ENCODE measurements around the gene LGALS3BP.
"Not testable (repeated sequence)": the region's sequence is repeated elsewhere in the genome, so short reads cannot be mapped to it uniquely, and the experiment has no call there.

The LGALS3BP gene

DNA sequence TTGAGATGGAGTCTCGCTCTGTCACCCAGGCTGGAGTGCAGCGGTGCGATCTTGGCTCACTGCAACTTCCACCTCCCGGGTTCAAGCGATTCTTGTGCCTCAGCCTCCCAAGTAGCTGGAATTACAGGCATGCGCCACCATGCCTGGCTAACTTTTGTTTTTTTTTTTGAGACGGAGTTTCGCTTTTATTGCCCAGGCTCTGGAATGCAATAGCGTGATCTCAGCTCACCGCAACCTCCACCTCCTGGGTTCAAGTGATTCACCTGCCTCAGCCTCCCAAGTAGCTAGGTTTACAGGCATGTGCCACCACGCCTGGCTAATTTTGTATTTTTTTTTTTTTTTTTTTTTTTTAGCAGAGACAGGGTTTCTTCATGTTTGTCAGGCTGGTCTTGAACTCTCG is 34.3 kb downstream of the LGALS3BP start:
- not testable (repeated sequence) for H3K79me1 ChIP-seq (ENCODE audit: low read length); H3K4me2 ChIP-seq (ENCODE audit: low read length); H3K23ac ChIP-seq (ENCODE audit: low read length); H2BK12ac ChIP-seq (ENCODE audit: low read length); H2BK120ac ChIP-seq (ENCODE audit: insufficient read depth, low read length, poor library complexity); H4K91ac ChIP-seq (ENCODE audit: low read depth, low read length); H3K18ac ChIP-seq (ENCODE audit: low read length); H3K14ac ChIP-seq (ENCODE audit: low read length); H2BK5ac ChIP-seq (ENCODE audit: low read depth, low read length, poor library complexity); H4K8ac ChIP-seq (ENCODE audit: low read depth, low read length); H3K9me3 ChIP-seq (ENCODE audit: insufficient read depth, low read depth, low read length); H2AK5ac ChIP-seq (ENCODE audit: low read length); H4K12ac ChIP-seq (ENCODE audit: low read depth, low read length); H3K9ac ChIP-seq (ENCODE audit: low read length); H3K79me2 ChIP-seq (ENCODE audit: control insufficient read depth, insufficient read depth, low read length, poor library complexity); H3K27ac ChIP-seq (ENCODE audit: low read depth, low read length); H3K36me3 ChIP-seq (ENCODE audit: control insufficient read depth in 1 of 2, insufficient read depth in 2 of 2, low read length in 2 of 2); H2AFZ ChIP-seq (ENCODE audit: insufficient read depth, low read length, poor library complexity); H3K27me3 ChIP-seq (ENCODE audit: insufficient read depth, low read length); H3K4me1 ChIP-seq (ENCODE audit: control insufficient read depth in 1 of 2, insufficient read depth in 2 of 2, low read length in 2 of 2); H3K4me3 ChIP-seq (ENCODE audit: low read depth, low read length); H3K4ac ChIP-seq (ENCODE audit: low read depth, low read length)
- WGBS (ENCODE audit: extremely low coverage, insufficient coverage, insufficient read length), result no CpG with 5 or more reads among the region's 12 CpGs
- DNase-seq, result peak in 1 of 2 donors; percentile 68

DNA sequence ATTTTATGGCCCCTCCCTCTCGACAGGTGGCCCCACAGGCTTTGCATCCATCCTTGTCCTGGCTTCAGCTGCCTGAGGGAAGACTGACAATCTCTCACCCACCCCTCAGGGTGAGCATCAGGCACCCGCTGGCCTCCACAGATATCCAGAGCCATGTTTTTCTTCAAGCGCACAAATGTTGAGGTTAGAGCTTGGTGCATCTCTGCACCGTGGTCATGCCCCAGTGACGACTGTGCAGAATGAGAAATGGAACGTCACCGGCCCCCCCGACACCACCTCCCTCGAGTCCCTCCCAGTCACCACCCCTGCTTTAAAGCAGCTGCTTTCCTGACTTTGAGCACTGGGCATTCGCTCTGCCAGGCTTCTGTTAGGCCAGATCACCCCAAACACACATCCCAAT is 34.8 kb downstream of the LGALS3BP start:
- Histone ChIP-seq H3K36me3 (ENCODE audit: control insufficient read depth in 1 of 2, insufficient read depth in 2 of 2, low read length in 2 of 2) (no peaks in the 10 kb centered on the region), H3K4me3 (ENCODE audit: low read depth, low read length) (no peak overlapping the region), H4K12ac (ENCODE audit: low read depth, low read length) (no peak overlapping the region), H3K79me2 (ENCODE audit: control insufficient read depth, insufficient read depth, low read length, poor library complexity) (no peaks in the 10 kb centered on the region), H3K18ac (ENCODE audit: low read length) (no peak overlapping the region), H3K9me3 (ENCODE audit: insufficient read depth, low read depth, low read length) (no peaks in the 10 kb centered on the region), H3K27me3 (ENCODE audit: insufficient read depth, low read length) (no peaks in the 10 kb centered on the region), H3K9ac (ENCODE audit: low read length) (no peak overlapping the region), H4K8ac (ENCODE audit: low read depth, low read length) (no peak overlapping the region), H2BK12ac (ENCODE audit: low read length) (no peak overlapping the region), H2AFZ (ENCODE audit: insufficient read depth, low read length, poor library complexity) (no peak overlapping the region), H3K79me1 (ENCODE audit: low read length) (no peaks in the 10 kb centered on the region), H3K4me1 (ENCODE audit: control insufficient read depth in 1 of 2, insufficient read depth in 2 of 2, low read length in 2 of 2) (no peaks in the 10 kb centered on the region), H4K91ac (ENCODE audit: low read depth, low read length) (no peak overlapping the region), H2BK120ac (ENCODE audit: insufficient read depth, low read length, poor library complexity) (no peak overlapping the region), H3K14ac (ENCODE audit: low read length) (no peak overlapping the region), H2AK5ac (ENCODE audit: low read length) (no peak overlapping the region), H3K27ac (ENCODE audit: low read depth, low read length) (no peak overlapping the region), H3K4me2 (ENCODE audit: low read length) (no peak overlapping the region), H3K23ac (ENCODE audit: low read length) (no peak overlapping the region), H2BK5ac (ENCODE audit: low read depth, low read length, poor library complexity) (no peak overlapping the region), H3K4ac (ENCODE audit: low read depth, low read length) (no peak overlapping the region)
- DNase-seq, result no peak
- WGBS (ENCODE audit: extremely low coverage, insufficient coverage, insufficient read length), result no CpG with 5 or more reads among the region's 10 CpGs

DNA sequence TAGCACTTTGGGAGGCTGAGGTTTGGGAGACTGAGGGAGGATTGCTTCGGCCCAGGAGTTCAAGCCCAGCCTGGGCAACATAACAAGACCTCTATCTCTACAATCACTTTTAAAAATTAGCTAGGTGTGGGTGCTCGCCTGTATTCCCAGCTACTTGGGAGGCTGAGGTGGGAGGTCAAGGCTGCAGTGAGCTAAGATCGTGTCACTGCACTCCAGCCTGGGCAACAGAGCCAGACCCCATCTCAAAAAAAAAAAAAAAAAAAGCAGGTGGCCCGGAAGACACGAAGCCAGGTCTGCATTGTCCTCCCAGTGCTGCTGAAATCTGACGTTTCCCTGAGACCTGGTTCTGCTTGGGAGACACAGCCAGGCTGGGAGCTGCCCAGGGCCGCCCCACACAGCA is 35.7 kb downstream of the LGALS3BP start:
- Histone ChIP-seq H3K36me3 (ENCODE audit: control insufficient read depth in 1 of 2, insufficient read depth in 2 of 2, low read length in 2 of 2) (no peaks in the 10 kb centered on the region), H3K14ac (ENCODE audit: low read length) (no peak overlapping the region), H3K23ac (ENCODE audit: low read length) (no peak overlapping the region), H4K91ac (ENCODE audit: low read depth, low read length) (no peak overlapping the region), H3K4me1 (ENCODE audit: control insufficient read depth in 1 of 2, insufficient read depth in 2 of 2, low read length in 2 of 2) (no peaks in the 10 kb centered on the region), H4K12ac (ENCODE audit: low read depth, low read length) (no peak overlapping the region), H3K4me2 (ENCODE audit: low read length) (no peak overlapping the region), H3K9ac (ENCODE audit: low read length) (no peak overlapping the region), H2AK5ac (ENCODE audit: low read length) (no peak overlapping the region), H2BK5ac (ENCODE audit: low read depth, low read length, poor library complexity) (no peak overlapping the region), H3K79me2 (ENCODE audit: control insufficient read depth, insufficient read depth, low read length, poor library complexity) (no peaks in the 10 kb centered on the region), H3K79me1 (ENCODE audit: low read length) (no peaks in the 10 kb centered on the region), H3K27ac (ENCODE audit: low read depth, low read length) (no peak overlapping the region), H4K8ac (ENCODE audit: low read depth, low read length) (no peak overlapping the region), H2BK120ac (ENCODE audit: insufficient read depth, low read length, poor library complexity) (no peak overlapping the region), H3K9me3 (ENCODE audit: insufficient read depth, low read depth, low read length) (no peaks in the 10 kb centered on the region), H3K4me3 (ENCODE audit: low read depth, low read length) (no peak overlapping the region), H3K18ac (ENCODE audit: low read length) (no peak overlapping the region), H3K4ac (ENCODE audit: low read depth, low read length) (no peak overlapping the region), H3K27me3 (ENCODE audit: insufficient read depth, low read length) (no peaks in the 10 kb centered on the region), H2BK12ac (ENCODE audit: low read length) (no peak overlapping the region), H2AFZ (ENCODE audit: insufficient read depth, low read length, poor library complexity) (no peak overlapping the region)
- no CpG with 5 or more reads among the region's 7 CpGs for WGBS (ENCODE audit: extremely low coverage, insufficient coverage, insufficient read length)
- no peak for DNase-seq

DNA sequence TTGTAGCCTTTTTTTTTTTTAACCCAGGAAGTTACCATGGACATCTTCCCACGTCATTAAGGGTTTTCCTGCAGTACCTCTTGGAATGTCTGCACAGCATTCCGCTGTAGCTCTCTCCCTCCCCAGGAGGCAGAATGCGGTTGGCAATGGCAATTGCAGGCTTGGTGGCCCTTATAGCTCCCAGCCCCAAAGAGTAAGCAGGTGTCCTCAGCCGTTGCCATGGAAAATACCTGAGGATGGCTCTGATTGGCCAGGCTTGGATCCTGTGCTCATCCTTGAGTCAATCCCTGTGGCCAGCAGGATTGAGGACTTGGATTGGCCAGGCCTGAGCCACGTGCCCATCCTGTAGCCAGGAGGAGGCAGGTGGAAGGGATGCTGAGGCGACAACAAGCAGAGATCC is 39.0 kb downstream of the LGALS3BP start:
- Histone ChIP-seq H3K4ac (ENCODE audit: low read depth, low read length) (no peak overlapping the region), H3K27ac (ENCODE audit: low read depth, low read length) (no peak overlapping the region), H3K14ac (ENCODE audit: low read length) (no peak overlapping the region), H2AK5ac (ENCODE audit: low read length) (no peak overlapping the region), H4K12ac (ENCODE audit: low read depth, low read length) (no peak overlapping the region), H3K79me2 (ENCODE audit: control insufficient read depth, insufficient read depth, low read length, poor library complexity) (no peaks in the 10 kb centered on the region), H3K4me3 (ENCODE audit: low read depth, low read length) (no peak overlapping the region), H2BK12ac (ENCODE audit: low read length) (no peak overlapping the region), H3K79me1 (ENCODE audit: low read length) (no peaks in the 10 kb centered on the region), H3K9me3 (ENCODE audit: insufficient read depth, low read depth, low read length) (peaks cover 3% of the 10 kb centered on the region), H2BK120ac (ENCODE audit: insufficient read depth, low read length, poor library complexity) (no peak overlapping the region), H4K8ac (ENCODE audit: low read depth, low read length) (no peak overlapping the region), H4K91ac (ENCODE audit: low read depth, low read length) (no peak overlapping the region), H2BK5ac (ENCODE audit: low read depth, low read length, poor library complexity) (no peak overlapping the region), H3K9ac (ENCODE audit: low read length) (no peak overlapping the region), H3K18ac (ENCODE audit: low read length) (no peak overlapping the region), H3K4me1 (ENCODE audit: control insufficient read depth in 1 of 2, insufficient read depth in 2 of 2, low read length in 2 of 2) (peaks cover 0 to 2% of the 10 kb centered on the region in 2 experiments), H3K27me3 (ENCODE audit: insufficient read depth, low read length) (no peaks in the 10 kb centered on the region), H3K23ac (ENCODE audit: low read length) (no peak overlapping the region), H3K4me2 (ENCODE audit: low read length) (no peak overlapping the region), H3K36me3 (ENCODE audit: control insufficient read depth in 1 of 2, insufficient read depth in 2 of 2, low read length in 2 of 2) (no peaks in the 10 kb centered on the region), H2AFZ (ENCODE audit: insufficient read depth, low read length, poor library complexity) (no peak overlapping the region)
- no CpG with 5 or more reads among the region's 6 CpGs for WGBS (ENCODE audit: extremely low coverage, insufficient coverage, insufficient read length)
- DNase-seq, result peak; percentile 86 to 89

All from trophoblast cell (in vitro differentiated cells and primary cell).